Fibroblast of the conjunctiva (primary cell): ENCODE results near the gene SGMS2.

Experiments
- DNase-seq: peaks from one replicate; pipeline ENCODE4 v3.0.0-alpha.2; 2010; ENCODE audit warnings: low read depth

The SGMS2 gene

DNA sequence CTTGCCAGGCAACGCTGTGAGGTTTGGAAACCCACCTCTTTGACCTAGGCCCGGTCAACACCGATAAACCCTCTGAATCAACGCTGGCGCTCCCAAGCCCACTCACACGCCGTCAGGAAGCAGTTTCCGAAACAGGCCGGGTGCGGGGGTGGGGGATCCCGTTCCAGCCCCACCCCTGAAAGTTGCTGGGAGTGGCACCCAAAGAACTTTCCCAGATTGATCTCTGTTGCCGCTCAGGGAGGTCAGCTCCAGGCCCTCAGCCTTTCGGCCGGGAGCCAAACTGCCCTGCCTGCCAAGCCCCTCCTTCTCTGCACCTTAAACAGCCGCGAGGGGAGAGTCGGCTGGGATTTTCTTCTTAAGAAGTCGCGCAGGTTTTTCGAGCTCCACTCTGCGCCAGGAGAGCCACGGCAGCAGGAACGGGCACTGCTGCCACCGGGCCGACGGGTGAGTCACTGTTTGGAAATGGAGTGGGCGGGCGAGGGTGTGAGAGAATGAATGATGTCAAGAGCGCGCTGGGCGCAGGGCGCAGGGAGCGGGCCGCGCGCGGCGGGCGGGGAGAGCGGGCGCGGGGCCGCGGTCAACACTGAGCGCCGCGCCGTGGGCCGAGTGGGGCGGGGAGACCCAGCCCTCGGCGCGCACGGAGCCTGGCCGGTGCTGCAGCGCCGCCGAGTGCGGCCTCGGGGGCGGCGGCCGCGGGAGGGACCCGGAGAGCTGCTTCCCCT lies at the start of gene SGMS2:
TSS of gene SGMS2 (plus strand) at position 583 of the 722 bp plus-strand sequence. CDS start 70,622 bp downstream, outside the sequence.
- peak; percentile 73 for DNase-seq

DNA sequence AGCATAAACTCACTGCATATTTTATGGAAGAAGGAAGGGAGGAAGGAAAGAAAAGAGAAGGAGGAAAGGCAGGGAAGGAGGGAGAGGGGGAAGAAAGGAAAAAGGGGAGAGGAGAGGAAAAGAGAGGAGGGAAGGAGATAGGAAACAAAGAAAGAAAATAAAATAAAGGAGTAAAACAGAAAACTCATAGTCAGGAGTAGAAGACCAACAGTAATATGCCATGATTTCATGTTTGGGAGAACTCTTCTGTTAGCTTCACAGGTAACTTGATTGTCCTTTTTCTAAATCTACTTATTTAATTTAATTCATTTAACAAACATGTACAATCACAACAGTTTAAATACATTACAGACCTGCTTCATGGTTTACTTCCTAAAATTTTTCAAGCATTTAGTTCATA lies 46.8 kb upstream of the SGMS2 start:
- no peak for DNase-seq

DNA sequence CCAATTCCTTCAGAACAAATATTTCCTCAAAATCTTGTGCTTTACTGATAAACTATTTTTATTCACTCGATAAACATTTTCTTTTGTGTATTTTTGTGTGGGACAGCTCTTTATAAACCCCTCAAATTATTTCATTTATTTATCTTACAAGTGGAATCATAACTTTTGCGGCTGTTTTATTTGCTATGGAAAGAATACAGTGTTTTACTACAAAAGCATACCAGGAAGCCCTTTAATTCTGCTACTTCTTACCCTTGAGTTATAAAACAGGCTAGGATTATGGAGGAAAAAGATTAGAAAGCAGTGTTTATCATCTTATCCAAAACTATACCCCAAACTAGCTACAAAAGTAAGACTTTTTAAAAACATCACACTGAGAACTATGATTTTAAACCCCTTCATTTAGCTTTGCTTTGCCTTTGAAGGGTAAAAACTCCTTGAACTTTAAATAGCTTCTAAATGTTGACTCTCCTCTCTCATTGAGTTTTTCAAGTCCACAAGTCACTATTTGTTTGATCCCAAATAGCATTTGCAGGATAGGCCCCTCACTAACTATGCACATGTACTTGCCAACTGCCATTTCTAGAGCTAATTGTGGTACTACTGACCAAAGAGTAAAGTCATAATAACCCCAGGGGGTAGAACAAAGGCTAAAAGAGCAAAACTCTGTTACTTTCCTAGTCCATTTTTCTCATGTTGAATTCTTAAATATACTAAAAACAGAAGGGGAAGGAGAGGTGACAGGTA lies 45.8 kb upstream of the SGMS2 start:
- DNase-seq = no peak

DNA sequence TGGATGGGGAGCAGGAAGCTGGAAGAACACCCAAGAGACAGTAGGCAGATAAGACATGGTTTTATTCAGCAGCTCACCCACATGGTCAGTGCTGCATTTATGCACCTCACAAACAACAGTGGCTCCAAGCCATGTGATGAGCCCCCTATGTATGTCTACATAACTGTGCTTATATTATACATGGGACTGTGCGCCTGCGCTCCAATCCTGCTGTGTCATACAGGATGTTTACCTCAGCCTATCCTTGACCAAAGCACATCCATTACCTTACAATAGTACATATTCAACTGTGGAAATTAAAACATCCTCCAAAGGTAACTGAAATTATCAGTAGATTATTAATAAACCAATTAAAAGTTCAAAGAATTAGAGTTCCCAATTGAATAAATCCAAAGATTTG lies 44.1 kb upstream of the SGMS2 start:
- DNase-seq = no peak

DNA sequence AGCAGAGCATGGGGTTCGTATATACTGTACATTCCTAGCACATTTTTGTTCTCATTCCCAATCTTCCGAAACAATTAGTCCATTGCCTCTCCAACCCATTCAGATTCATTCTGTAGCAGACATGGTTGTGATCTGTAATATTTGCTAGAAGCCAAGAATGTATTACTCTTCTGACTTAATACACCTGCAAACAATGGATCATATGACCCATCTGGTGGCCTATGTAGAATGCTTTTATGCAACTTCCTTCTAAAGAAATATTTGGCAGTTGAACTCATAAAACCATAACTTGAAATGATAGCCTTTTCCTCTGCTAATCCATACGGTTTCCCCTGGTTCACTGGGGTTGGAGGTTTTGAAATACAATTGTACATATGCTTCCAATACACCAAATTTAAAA lies 32.8 kb upstream of the SGMS2 start:
- no peak for DNase-seq

DNA sequence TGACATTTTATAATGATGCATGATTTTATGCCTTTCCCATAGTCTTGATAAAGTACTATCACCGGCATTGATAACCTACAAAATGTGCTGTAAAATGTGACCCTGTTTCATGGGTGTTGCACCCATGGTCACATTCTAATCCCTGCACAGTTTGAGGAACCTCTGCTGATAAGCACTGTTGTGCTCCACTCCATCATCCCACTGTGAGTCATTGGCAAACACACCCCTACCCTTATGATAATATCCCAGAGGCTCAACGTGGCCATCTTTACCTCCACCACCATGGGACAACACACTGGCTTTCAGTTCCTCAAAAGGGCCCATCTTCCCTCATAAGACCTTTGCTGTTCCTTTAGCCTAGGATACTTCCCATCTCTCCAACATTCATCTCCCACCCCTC lies 32.0 kb upstream of the SGMS2 start:
- no peak for DNase-seq

DNA sequence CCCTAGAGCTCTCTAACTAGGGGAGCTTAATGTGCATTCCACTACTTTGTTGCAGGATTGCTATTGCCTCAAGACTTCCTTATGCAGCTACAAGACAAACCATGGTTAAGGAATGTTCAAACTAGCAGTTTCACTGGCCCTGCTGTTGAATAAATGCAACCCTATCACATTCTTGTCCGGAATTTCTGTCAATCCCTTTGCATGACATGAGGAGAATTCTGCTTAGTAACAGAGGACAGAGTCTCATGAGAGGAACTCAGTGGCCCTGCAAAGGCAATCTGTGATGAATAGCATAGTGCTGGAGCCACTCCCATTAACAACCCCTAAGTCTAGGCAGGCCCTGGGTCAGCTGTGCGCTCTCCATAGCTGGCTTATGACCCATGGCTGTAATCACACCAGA lies 30.7 kb upstream of the SGMS2 start:
- no peak for DNase-seq

DNA sequence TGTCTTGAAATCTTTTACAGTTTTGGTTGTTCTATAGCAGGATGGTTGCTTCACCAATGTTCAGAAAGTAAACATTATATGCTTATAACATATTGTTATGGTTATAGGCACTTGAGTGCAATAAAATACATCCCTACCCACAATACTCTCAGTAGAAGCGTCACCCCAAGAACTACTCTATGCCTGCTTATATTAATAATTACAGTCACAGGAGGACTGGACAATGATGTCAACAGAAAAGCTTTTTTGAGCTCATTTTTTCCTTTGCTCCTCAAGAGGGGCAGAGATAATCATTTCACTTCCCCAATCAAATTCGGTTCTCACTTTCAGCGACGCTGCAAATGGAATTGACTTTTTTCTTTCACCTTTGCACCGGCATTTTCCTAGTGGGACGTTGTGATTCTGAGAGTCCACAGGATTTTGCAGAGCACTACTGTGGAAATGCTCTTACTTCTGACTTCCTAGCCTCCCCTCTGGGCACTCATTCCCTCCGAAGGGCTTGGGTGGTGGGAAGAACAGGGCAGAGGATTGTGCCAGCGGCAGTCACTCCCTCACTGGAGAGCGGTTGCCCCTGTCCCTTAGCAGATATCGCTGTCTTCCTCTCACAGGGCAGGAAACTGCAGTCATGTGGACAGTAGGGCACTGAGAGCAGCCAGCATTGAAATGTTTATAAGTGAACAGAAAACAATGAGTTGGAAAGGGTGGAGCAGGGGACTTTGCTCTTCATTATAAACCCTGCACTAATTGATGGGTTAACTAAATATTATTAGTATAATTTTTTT lies 24.9 kb upstream of the SGMS2 start:
- no peak for DNase-seq

DNA sequence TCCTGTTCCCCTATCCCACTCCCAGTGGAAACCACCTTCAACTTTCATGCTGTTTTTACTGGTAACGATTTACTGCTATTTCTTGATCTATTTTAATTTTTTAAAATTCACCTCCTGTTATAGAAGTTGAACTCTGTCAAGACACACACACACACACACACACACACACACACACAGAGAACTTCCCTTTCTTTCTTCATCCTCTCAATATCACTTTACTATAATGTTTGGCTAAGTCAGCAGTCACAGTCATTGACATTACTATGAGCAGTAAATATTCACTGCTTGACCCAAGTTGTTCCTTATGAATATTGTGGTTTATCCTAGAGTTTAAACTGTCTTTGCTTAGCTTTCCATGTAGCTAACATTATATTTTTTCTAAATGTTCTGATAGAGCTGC lies 24.0 kb upstream of the SGMS2 start:
- no peak for DNase-seq

DNA sequence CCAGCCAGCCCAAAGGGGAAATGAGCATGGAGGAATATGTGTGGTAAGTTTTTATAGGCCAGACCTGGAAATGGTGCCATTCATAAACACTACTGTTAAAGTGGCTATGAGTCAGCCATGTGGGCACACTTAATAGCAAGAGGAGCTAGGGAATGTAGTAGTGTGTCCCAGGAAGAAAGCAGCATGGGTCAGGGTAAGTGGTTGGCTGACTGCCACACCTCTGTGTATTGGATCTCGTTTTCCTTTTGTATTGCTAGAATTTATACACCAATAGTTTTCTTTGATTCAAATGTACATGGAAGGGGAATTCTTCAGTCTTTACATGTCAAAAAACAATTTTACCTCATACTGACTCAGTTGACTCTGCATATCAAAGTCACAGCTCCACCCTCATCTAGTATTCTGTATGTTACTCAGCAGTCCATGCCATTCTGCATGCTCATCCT lies 22.9 kb upstream of the SGMS2 start:
- DNase-seq = no peak

DNA sequence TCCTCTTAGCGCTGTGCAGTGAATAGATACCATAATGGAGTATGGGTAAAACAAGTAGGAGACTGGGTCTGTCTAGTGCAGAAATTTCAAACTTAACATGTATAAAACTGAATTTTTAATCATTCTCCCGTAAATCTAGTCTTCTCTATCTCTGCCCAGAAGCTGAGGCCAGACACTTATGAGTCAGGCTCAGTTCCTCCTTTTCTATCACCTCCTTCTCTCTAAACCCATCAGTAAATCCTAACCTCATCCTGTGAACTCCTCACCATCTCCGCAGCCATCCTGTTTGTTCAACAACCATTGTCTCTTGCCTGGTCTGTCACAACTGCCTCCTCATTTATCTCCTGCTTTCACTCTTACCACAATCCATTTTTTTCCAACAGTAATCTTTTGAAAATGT lies 19.8 kb upstream of the SGMS2 start:
- DNase-seq = no peak

DNA sequence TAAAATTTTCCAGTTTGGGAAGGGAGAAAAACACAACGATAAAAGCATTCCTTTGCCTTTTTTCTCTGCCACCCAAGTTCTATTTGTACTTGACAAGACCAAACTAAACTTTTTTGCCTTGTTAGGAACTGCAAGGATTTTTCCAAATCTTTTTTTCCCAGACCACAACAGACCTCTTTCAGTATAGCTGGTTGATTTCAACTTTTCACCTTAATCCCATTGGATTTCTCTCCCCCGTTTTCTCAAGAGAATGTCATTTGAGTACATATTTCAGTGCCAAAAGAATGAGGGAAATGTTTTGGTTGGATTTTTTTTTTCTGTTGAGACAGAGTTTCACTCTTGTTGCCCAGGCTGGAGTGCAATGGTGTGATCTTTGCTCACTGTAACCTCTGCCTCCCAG lies 18.5 kb upstream of the SGMS2 start:
- DNase-seq = no peak

DNA sequence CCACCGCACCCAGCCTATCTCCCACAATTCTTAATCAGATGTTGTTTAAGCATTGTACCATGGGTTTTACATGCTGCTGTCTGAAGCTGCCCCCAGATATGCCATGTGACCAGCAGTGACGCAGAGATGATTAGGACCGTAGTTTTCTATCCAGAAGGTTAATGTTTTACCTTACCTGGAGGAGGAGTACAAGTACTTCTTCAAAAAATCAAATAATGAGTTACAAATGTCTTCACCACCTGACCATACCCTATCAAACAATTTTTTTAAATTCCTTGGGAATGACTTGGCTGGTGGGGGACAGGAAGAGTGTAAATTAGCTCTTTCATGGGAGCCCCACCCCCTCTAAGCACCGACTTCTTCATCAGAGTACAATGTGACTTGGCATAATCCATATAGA lies 16.2 kb upstream of the SGMS2 start:
- no peak for DNase-seq

DNA sequence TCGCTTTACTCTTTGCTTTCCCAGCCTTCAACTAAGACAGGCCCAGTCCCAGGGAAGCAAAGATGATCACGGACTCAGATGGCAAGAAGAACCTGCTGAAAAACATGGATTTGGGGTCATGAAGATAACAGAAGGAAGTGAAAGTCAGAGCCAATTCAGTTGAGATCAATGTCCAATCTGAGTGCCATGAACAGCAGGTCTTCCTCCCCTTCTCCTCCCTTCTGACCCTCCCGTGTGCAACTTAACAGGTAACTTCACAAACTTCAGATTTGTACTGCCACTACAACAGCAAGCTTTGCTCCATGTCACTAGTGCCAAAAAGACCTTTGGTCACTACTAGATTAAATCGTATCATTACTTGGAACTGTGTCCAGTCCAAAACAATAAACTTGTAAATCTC lies 15.5 kb upstream of the SGMS2 start:
- no peak for DNase-seq

DNA sequence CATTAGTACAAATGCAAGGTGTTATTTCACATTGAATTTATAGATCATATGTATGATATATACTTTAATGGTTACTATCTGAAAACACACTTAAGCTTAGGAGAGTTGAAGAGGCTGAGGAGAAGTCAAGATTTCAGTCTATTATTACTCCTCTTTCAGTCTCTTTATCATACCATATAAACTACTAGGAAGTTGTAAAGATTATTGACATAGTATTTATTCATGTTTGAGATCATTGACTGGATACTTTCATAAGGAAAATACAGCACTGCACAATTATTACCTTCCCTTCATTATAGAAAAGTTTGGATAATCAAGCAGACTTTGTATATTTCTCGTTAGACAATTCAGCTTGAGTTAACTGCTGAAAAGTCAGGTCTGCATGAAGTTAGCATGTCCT lies 10.0 kb upstream of the SGMS2 start:
- DNase-seq = no peak

DNA sequence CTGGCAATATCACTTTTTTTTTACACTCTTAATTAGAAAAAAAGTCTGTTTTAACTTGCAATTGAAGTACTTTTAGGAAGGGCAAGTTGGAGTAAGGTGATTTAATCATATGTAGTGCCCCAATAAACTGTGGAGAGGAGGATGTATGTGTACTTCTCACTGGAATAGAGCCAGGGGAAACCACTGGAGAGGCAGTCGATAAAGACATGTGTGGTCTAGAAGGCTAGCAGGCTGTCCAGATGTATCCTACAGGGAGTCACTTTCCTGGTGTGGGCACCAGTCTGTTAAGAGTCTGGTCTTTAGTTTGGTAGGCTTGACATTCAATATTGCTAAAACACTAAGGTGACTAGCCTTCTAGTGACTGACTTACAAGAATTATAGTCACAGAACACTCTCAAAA lies 9.6 kb upstream of the SGMS2 start:
- no peak for DNase-seq

DNA sequence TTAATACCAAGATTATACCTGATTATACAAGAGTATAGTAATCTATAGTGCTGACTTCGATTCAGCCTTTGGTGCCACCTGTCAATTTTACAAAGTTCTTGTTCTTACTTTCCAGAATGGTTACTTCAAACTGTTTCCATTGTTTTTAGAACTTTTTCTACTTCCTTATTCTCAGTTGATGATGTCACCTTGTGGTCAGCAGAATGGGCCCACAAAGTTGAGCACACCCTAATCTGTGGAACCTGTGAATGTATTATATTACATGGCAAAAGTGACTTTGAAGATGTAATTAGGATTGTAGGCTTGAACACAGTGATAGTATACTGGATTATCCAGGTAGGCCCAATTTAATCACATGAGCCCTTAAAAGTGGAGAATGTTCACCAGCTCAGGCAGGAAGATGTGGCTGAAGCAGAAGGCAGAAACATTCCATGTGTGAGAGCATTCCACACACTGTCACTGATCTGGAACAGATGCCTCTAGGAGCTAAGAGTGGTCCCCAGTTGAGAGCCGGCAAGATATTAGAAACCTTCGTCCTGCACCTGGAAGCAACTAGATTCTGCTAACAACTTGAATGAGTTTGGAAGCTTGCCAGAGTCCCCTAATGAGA lies 6.3 kb upstream of the SGMS2 start:
- DNase-seq = no peak

DNA sequence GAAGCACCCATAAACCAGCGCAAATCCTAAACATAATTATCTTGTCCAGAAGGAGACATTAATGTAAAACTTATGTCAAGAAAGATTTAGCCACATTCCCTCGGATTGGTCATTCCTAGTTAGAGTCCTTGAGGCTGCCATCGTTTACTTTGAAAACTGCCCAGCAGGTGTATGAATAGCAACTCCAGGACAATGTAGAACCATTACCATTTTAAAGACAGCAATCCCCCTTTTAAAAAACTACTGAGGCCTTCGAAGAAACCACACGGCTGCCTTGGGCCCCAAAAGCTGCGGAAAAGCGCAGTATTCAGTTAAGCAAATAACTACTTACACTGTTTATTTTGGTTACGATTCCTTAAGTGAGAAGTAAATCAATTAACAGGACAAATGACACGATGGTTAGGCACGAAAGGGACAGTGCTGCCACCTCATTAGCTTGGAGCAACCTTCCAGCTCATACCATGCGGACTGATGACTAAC lies 822 bp upstream of the SGMS2 start:
- DNase-seq = no peak

DNA sequence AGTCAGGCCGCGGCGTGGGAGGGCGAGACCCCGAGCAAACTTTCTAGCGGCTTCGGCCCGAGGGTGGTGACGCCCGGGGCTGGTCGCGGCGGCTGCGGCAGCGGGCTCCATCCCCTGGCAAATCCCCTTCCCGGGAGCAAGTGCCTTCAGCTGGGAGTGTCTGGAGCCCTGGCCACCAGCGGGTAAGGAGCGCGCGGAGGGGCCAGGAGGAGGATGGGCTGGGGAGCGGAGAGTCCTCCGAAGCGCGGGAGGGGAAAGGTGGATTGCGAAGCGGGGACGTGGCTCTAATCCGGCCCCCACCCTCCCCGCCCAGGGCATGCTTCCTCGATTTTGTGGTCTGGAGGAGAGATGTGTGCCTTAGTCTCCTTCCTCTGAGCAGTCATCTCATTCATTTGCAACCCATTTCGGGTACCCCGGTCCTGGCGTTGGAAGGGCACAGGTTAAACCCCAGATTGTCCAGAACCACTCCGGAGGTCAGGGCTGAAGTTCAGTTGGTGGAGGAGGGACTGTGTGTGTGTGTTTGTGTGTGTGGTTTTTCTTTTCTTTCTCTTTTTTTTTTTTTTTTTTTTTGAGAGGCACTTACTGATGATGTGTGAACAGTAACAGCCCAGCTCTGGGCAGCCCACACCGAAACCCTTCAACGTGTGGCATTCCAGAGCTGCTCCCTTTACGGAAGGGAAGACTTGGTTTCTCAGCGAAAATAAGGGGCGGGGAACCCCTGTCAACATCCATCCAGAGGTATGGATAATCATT lies 516 bp downstream of the SGMS2 start:
- no peak for DNase-seq

DNA sequence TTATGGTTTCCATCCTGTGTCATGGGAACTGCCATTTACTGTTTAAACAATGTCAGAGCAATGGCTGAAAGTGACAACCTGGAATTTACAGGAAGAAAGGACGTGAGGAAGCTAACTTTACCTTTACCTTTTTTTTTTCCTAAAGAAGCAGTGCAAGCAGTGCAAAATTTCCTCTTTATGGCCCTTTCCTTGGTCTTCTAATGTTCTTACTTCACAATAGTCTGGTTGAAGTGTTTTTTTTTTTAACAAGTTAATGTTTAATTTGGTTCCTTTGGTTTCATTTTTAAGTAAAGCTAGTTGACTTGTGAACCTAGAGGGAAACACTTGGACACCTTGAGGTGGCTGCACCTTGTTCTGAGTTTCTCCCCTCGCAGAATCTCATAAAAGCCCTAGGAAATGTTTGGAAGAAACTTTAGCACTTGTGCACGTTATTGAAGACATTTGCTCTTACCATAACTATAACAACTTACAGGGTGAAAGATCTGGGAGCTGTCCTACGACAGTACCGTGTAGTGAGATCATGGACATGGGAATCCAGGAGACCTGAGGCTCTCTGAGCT lies 1.8 kb downstream of the SGMS2 start:
- no peak for DNase-seq
